BJ (cell line): ENCODE results near the gene C22orf39. TPM values are rescaled to one million over a fixed set of nuclear protein-coding genes. Genes with fewer than 3 reads are reported as not detected.

Experiments
- CTCF ChIA-PET: fragments of 350-600 bp; formaldehyde crosslinking; extraction: SDS; loops from one replicate; lab custom pipeline; 2021; ENCODE audit warnings: antibody characterized with exemption, inconsistent platforms; lab: Yijun Ruan, JAX
- POLR2A ChIA-PET: fragments of 300-600 bp; sonication (Branson Sonifier 250); formaldehyde crosslinking; extraction: SDS; loops from one replicate; lab custom pipeline; 2021; ENCODE audit warnings: antibody characterized with exemption; lab: Charles Lee
- DNase-seq: peaks from one replicate; pipeline ENCODE4 v3.0.0-alpha.2; 2011; ENCODE audit warnings: low read depth
- H3K27me3 ChIP-seq: 2 replicates; pipeline ENCODE4 v1.6.0; 2011; ENCODE audit warnings: low read length; ENCODE audit not compliant: control insufficient read depth, insufficient read depth
- H3K36me3 ChIP-seq: 2 replicates; pipeline ENCODE4 v1.5.1; 2011; ENCODE audit warnings: low read length; ENCODE audit not compliant: control insufficient read depth, insufficient read depth
- H3K4me3 ChIP-seq: 2 replicates; pipeline ENCODE4 v1.5.1; 2011; ENCODE audit warnings: low read depth, mild to moderate bottlenecking, control low read depth, low read length
- polyA plus RNA-seq: library from polyadenylated mRNA; depleted of rRNA; stranded (reverse); fragments of >200 nt; gene quantifications from 2 replicates; pipeline ENCODE4 v1.2.3, GENCODE V29; 2011
- TF ChIP-seq, protein P1 (sequence below): IDR thresholded peaks from 2 replicates; pipeline ENCODE4 v1.5.1; 2011; ENCODE audit warnings: low read depth, mild to moderate bottlenecking, control low read depth, inconsistent platforms, low read length, moderate library complexity; ENCODE audit not compliant: insufficient read depth

C22orf39 gene
- polyA plus RNA-seq, 1 experiment = 16.3 TPM

DNA sequence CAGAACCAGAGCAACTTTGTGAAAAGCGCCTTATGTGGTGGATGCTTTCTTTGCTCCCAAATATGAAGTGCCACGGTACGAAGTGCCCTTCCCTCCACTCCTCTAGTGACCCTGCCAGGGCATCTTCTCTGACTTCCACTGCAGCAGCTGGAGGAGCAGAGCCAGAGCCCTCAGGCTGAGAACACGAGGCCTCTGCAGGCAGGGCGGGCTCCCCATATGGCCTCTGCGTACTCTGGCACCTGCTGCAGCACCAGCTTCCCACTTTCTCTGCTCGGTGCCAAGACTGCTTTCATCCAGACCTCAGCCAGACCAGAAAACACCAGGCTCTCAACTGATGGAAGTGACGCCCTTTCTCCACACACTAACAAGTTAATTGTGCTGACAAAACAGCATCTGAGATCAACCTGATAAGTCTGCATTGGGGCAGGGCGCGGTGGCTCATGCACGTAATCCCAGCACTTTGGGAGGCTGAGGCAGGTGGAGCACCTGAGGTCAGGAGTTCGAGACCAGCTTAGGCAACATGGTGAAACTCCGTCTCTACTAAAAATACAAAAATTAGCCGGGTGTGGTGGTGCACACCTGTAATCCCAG is 18.7 kb upstream of the C22orf39 start:
- Histone ChIP-seq H3K36me3 (peaks cover 29% of the 10 kb centered on the region), H3K4me3 (no peak overlapping the region), H3K27me3 (no peaks in the 10 kb centered on the region)
- TF ChIP-seq, protein P1, sequence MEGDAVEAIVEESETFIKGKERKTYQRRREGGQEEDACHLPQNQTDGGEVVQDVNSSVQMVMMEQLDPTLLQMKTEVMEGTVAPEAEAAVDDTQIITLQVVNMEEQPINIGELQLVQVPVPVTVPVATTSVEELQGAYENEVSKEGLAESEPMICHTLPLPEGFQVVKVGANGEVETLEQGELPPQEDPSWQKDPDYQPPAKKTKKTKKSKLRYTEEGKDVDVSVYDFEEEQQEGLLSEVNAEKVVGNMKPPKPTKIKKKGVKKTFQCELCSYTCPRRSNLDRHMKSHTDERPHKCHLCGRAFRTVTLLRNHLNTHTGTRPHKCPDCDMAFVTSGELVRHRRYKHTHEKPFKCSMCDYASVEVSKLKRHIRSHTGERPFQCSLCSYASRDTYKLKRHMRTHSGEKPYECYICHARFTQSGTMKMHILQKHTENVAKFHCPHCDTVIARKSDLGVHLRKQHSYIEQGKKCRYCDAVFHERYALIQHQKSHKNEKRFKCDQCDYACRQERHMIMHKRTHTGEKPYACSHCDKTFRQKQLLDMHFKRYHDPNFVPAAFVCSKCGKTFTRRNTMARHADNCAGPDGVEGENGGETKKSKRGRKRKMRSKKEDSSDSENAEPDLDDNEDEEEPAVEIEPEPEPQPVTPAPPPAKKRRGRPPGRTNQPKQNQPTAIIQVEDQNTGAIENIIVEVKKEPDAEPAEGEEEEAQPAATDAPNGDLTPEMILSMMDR = no peak
- ChIA-PET POLR2A (no interaction called here), CTCF (no interaction called here)
- DNase-seq = no peak

DNA sequence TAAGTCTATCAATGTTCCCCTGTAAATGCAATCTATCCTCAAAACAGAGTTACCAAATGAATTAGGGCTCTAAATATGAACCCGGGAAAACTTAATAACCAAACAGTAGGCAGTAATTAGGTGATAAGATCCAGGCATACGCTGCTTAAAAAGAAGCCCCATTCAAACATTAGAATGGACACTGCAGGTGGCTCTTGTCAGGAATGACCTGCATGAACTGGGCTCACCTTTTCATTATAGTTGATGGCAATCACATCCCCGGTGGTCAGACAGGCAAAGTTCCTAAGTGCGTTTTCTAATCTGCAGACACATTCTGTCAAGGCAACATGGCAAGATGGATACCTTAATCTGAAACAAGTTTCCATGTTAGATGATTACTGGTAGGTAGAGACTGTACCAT is 17.5 kb upstream of the C22orf39 start:
- DNase-seq = no peak
- Histone ChIP-seq H3K27me3 (no peaks in the 10 kb centered on the region), H3K4me3 (no peak overlapping the region), H3K36me3 (peaks cover 21% of the 10 kb centered on the region)
- TF ChIP-seq, protein P1 = no peak
- ChIA-PET POLR2A (no interaction called here), CTCF (interaction anchor here (1.9 to 2.8 kb wide), 3 partner anchors 9 to 165 kb away, joined by 8 to 18 read pairs (median 9); no protein-coding TSS in a partner anchor)

DNA sequence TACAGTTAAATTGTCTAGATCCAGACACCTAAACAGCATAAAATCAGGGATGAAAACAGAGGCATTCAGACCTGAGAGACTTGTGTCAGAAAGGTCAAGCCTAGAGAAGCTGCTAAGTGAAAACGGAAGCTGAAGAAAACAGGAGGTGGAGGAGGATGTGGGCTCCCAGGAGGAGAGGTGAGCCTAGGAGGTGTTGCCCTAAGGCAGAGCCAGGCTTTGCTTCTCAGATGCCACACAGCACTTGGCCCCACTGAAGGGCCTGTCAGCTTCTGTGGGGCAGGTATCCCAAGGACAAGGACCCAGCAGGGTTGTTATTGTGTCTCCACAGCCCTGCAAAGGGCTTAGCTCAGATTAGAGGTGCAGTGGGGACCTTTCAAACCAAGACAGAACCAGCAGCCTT is 17.0 kb upstream of the C22orf39 start:
- no peak for DNase-seq
- no peak overlapping the region for H3K4me3 ChIP-seq
- ChIA-PET CTCF (interaction anchor here (0.6 to 2.8 kb wide), 4 partner anchors 9 to 393 kb away, joined by 3 to 18 read pairs (median 8); no protein-coding TSS in a partner anchor), POLR2A (interaction anchor here (0.6 kb wide), 1 partner anchor 20 kb away, joined by 3 read pairs; no protein-coding TSS in a partner anchor)
- TF ChIP-seq, protein P1 = no peak
- no peaks in the 10 kb centered on the region for H3K27me3 ChIP-seq
- peaks cover 18% of the 10 kb centered on the region for H3K36me3 ChIP-seq

DNA sequence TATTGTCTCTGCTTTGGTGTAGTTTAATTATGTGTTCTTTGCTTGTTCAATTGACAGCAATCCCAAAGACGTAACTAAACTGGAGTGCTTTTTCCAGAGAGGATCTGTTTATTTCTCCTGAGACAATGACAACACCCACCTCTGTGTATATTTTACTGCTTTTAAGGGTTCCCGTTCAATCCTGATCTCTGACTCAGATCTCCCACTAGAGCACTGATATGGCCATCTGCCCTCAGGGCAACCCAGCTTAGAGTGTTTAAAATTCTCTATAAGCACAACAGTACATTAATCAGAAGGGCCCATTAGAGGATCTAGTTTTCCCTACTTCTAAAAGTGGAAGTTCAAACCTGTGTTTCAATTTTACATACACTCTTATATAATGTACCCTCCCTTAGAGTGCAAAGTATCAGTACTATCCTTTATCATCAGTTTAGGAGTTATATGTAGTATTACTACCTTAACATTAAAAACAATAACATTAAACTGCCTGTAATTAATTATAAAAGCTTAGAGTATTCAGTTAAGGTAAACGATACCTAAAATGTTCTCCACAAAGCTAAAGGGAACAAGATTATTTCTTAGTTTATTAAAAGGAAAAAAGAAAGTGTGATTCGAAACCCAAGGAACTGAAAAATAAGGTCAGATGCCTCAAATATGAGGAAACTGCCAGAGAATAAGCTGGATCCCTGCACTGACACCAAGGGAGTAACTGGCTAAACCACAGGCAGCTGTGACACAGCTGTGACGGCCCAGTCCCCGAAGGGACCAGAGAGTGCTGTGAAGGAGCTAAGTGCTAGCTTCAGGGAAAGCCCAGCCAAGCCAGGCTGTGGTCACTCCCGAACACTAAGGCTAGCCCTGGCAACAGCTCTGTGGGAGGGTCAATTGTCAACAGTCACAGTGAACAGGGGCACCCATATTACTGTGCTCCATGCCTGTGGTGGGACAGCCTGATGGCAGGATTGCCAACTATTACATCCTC is 16.3 kb upstream of the C22orf39 start:
- peaks cover 15% of the 10 kb centered on the region for H3K36me3 ChIP-seq
- DNase-seq = peak; percentile 58
- H3K27me3 ChIP-seq = no peaks in the 10 kb centered on the region
- no peak overlapping the region for H3K4me3 ChIP-seq
- TF ChIP-seq, protein P1 = no peak
- ChIA-PET CTCF (interaction anchor here (0.6 to 2.8 kb wide), 4 partner anchors 10 to 393 kb away, joined by 3 to 18 read pairs (median 8); no protein-coding TSS in a partner anchor), POLR2A (interaction anchor here (0.6 kb wide), 1 partner anchor 19 kb away, joined by 3 read pairs; no protein-coding TSS in a partner anchor)

DNA sequence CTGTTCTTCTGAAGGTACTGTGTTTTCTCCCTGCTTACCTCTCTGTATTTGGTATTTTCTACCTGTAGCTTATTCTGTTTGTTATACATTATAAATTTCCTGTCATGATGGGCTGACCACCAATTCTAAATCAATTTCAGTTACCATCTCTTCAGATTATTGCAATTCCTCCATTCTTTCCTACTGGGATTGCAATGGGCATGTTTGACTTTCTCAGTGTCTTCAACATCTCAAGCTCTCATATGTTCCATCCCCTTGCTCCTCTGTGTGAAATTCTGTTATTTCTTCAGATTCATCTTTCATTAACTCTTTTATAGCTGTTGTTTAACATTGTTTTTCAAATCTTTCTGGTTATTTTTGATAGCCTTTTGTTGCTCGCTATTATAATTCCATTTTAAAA is 15.5 kb upstream of the C22orf39 start:
- H3K4me3 ChIP-seq = no peak overlapping the region
- TF ChIP-seq, protein P1 = no peak
- no peaks in the 10 kb centered on the region for H3K27me3 ChIP-seq
- no peak for DNase-seq
- ChIA-PET CTCF (interaction anchor here (1.9 to 2.8 kb wide), 3 partner anchors 11 to 167 kb away, joined by 8 to 18 read pairs (median 9); no protein-coding TSS in a partner anchor), POLR2A (no interaction called here)
- peaks cover 16% of the 10 kb centered on the region for H3K36me3 ChIP-seq
